Effector memory CD4-positive, alpha-beta T cell (primary cell): ENCODE data around the gene CCDC85C.

Source experiments
- DNase-seq, 3 donors: peaks; one replicate each; pipeline ENCODE4 v3.0.0-alpha.2; 2020
- H3K27ac ChIP-seq: 2 replicates; pipeline ENCODE4 v1.7.0; 2013; ENCODE audit warnings: mild to moderate bottlenecking, low read length, moderate library complexity; ENCODE audit not compliant: insufficient read depth, poor library complexity, severe bottlenecking
- H3K27me3 ChIP-seq: replicated peaks from 2 replicates; pipeline ENCODE4 v1.7.0; 2013; ENCODE audit warnings: mild to moderate bottlenecking, low read length; ENCODE audit not compliant: insufficient read depth, control insufficient read depth, poor library complexity, severe bottlenecking
- H3K36me3 ChIP-seq: 2 replicates; pipeline ENCODE4 v1.7.0; 2013; ENCODE audit warnings: mild to moderate bottlenecking, low read length, moderate library complexity; ENCODE audit not compliant: control insufficient read depth, insufficient read depth
- H3K4me1 ChIP-seq: 2 replicates; pipeline ENCODE4 v1.7.0; 2013; ENCODE audit warnings: low read length, mild to moderate bottlenecking; ENCODE audit not compliant: control insufficient read depth, insufficient read depth, poor library complexity, severe bottlenecking
- H3K4me3 ChIP-seq: 2 replicates; pipeline ENCODE4 v1.7.0; 2013; ENCODE audit warnings: low read length, low read depth, mild to moderate bottlenecking; ENCODE audit not compliant: insufficient read depth, poor library complexity, severe bottlenecking
- H3K9me3 ChIP-seq: 2 replicates; pipeline ENCODE4 v1.7.0; 2013; ENCODE audit warnings: mild to moderate bottlenecking, low read length, moderate library complexity; ENCODE audit not compliant: control insufficient read depth

Gene CCDC85C

DNA sequence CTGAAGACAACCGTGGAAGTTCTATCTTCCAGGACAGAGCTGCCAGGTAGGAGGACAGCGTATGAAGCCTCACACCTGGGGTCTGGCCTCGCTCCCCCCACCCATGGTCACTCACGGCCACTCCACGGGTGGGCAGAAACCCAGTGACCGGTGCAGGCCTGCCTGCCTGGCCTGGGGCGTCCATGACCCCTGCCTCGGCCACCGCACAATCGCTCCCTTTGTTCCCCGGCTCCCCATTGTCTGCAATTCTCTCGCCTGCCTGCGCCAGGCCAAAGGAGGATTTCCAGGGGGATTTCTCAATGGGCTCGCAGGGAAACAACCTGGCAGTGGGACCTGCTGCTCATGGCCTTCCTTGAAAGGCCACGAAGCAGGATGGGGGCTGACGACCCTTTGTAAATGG lies 22.6 kb downstream of the CCDC85C start:
- Histone ChIP-seq H3K27ac (no peak overlapping the region), H3K27me3 (no peaks in the 10 kb centered on the region), H3K9me3 (no peaks in the 10 kb centered on the region), H3K36me3 (no peaks in the 10 kb centered on the region), H3K4me3 (no peak overlapping the region), H3K4me1 (no peaks in the 10 kb centered on the region)
- DNase-seq = no peak

- H3K27ac ChIP-seq = no peak overlapping the region
- H3K4me3 ChIP-seq = no peak overlapping the region
- H3K36me3 ChIP-seq = no peaks in the 10 kb centered on the region
- no peaks in the 10 kb centered on the region for H3K4me1 ChIP-seq
- H3K27me3 ChIP-seq = no peaks in the 10 kb centered on the region
- no peaks in the 10 kb centered on the region for H3K9me3 ChIP-seq
- DNase-seq = no peak
These were observed 24.0 kb downstream of the CCDC85C start for GRCh38 chr14:99579903-99580571.

- no peak for DNase-seq
- Histone ChIP-seq H3K4me1 (no peaks in the 10 kb centered on the region), H3K27ac (no peak overlapping the region), H3K4me3 (no peak overlapping the region), H3K27me3 (no peaks in the 10 kb centered on the region), H3K36me3 (no peaks in the 10 kb centered on the region), H3K9me3 (no peaks in the 10 kb centered on the region)
These were observed 24.7 kb downstream of the CCDC85C start for GRCh38 chr14:99579120-99579836.

GRCh38 chr14:99578541-99579101 lies 25.4 kb downstream of the CCDC85C start:
- Histone ChIP-seq H3K36me3 (no peaks in the 10 kb centered on the region), H3K4me1 (no peaks in the 10 kb centered on the region), H3K27ac (no peak overlapping the region), H3K9me3 (no peaks in the 10 kb centered on the region), H3K27me3 (no peaks in the 10 kb centered on the region), H3K4me3 (no peak overlapping the region)
- no peak for DNase-seq

DNA sequence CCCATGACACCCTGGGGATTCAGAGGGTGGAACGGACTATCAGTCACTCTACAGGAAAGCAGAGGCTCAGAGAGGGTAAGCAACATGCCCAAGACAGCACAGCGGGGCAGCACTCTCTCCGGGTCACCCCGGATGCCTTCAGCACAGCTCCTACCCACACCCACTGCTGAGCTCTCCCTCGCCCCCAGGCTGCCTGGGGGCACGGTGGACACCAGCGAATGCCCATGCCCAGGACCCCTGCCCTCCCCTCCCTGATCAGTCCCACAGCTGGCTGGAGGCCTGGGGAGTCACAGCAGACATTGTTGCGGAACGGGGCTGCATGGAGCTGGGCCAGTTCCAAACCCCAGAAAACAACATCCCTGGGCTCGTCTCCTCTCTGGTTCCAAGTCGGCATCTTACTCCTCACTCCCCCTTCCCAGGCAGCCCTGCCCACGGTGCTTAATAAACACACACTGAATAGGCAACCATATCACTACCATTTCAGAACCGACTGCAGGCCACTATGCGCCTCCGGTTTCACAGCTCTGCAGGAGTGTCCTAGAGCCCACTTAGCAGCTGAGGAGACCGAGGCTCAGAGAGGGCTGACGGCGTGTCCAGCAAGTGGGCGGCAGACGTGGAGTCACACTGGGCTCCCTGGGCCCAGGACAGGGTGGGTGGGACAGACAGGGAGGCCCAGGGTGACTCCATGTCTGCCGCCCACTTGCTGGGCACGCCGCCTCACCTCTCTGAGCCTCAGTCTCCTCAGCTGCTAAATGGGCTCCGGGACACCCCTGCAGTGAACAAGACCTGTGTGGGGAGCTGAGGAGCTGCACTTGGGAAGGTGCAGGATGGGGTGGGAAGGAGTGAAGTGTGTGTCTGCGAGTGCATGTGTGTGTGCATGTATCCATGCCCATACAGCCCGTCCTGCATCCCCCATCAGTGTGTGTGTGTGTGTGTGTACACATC lies 27.0 kb downstream of the CCDC85C start:
- no peaks in the 10 kb centered on the region for H3K9me3 ChIP-seq
- no peaks in the 10 kb centered on the region for H3K4me1 ChIP-seq
- no peak for DNase-seq
- no peak overlapping the region for H3K27ac ChIP-seq
- H3K27me3 ChIP-seq = no peaks in the 10 kb centered on the region
- no peaks in the 10 kb centered on the region for H3K36me3 ChIP-seq
- no peak overlapping the region for H3K4me3 ChIP-seq

- Histone ChIP-seq H3K4me1 (no peaks in the 10 kb centered on the region), H3K4me3 (no peak overlapping the region), H3K36me3 (no peaks in the 10 kb centered on the region), H3K9me3 (no peaks in the 10 kb centered on the region), H3K27me3 (no peaks in the 10 kb centered on the region), H3K27ac (no peak overlapping the region)
- DNase-seq = no peak
These were observed 27.7 kb downstream of the CCDC85C start for GRCh38 chr14:99576304-99576703.

DNA sequence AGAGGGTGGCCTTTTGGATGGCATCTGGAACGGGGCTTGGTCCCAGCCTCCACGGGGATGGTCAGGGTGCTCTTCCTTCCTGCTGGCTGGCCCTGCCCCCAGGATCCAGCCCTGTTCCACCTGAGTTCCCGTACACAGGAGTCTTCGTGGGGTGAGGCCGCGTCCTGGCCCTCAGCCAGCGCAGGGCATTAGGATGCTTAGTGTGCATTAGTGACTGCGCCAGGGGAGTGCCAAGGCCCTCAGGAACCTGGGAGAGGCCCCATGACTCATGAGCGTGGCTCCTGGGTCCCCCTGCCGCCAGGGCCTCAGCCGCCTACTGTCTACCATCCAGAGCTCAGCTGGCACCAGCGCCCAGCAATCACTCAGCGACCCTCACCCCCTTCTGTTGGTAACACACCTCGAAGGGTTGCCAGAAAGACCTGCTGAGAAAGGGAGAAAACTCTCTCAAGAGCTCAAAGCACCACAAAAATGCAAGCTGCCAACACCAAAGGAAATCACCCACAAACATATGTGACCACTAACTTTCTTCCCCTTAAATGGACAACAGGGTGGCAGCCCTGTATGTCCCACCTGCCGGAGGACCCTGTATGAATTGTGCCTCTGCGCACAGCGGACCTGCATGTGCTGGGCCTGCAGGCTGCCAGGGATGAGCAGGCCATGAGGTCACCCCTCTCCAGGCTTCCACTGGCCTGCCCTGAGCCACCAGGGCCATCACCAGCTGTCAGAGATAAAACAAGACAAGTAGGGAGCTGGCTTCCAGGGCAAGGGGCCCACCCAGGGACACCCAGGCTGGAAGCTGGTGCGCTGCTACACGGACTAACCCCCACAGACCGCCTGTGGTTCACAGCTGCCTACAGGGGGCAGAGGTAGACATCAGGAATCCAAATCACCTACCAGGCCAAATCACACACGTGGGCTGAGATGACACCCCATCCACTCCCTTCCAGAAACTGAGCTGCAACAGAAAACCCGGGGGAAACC lies 28.7 kb downstream of the CCDC85C start:
- no peak for DNase-seq
- no peaks in the 10 kb centered on the region for H3K27me3 ChIP-seq
- no peaks in the 10 kb centered on the region for H3K9me3 ChIP-seq
- no peak overlapping the region for H3K4me3 ChIP-seq
- no peaks in the 10 kb centered on the region for H3K36me3 ChIP-seq
- H3K4me1 ChIP-seq = no peaks in the 10 kb centered on the region
- H3K27ac ChIP-seq = no peak overlapping the region

GRCh38 chr14:99574099-99574880 lies 29.7 kb downstream of the CCDC85C start:
- no peaks in the 10 kb centered on the region for H3K4me1 ChIP-seq
- H3K27me3 ChIP-seq = no peaks in the 10 kb centered on the region
- H3K36me3 ChIP-seq = no peaks in the 10 kb centered on the region
- DNase-seq = no peak
- H3K27ac ChIP-seq = no peak overlapping the region
- no peaks in the 10 kb centered on the region for H3K9me3 ChIP-seq
- H3K4me3 ChIP-seq = no peak overlapping the region
